Limb (tissue), 2 donors: ENCODE data around the gene DNAAF5.
"Not testable (repeated sequence)": the region's sequence is repeated elsewhere in the genome, so short reads cannot be mapped to it uniquely, and the experiment has no call there.

Source experiments
- DNase-seq, 2 donors: peaks; one replicate each; pipeline ENCODE4 v3.0.0-alpha.2; 2016; ENCODE audit errors: extremely low spot score in 2 of 2

The DNAAF5 gene

GRCh38 chr7:746155-747061 lies 19.9 kb downstream of the DNAAF5 start:
- no peak for DNase-seq

GRCh38 chr7:747186-747585 lies 20.7 kb downstream of the DNAAF5 start:
- no peak for DNase-seq

GRCh38 chr7:748446-748845 lies 21.9 kb downstream of the DNAAF5 start:
- DNase-seq, result no peak

GRCh38 chr7:749140-749551 lies 22.6 kb downstream of the DNAAF5 start:
- peak in 1 of 2 donors; percentile 14 for DNase-seq

- DNase-seq, result no peak
Measured at GRCh38 chr7:750111-750905, 23.8 kb downstream of the DNAAF5 start.

- no peak for DNase-seq
Measured at GRCh38 chr7:751826-752225, 25.3 kb downstream of the DNAAF5 start.

GRCh38 chr7:752256-752655 lies 25.8 kb downstream of the DNAAF5 start:
- not testable (repeated sequence) for DNase-seq

GRCh38 chr7:753190-753589 lies 26.7 kb downstream of the DNAAF5 start:
- DNase-seq, result no peak

- no peak for DNase-seq
Measured at GRCh38 chr7:754531-755412, 28.3 kb downstream of the DNAAF5 start.

- DNase-seq, result no peak
Measured at GRCh38 chr7:755413-755805, 28.9 kb downstream of the DNAAF5 start.

- no peak for DNase-seq
Measured at GRCh38 chr7:756231-756927, 29.9 kb downstream of the DNAAF5 start.

- DNase-seq, result no peak
Measured at GRCh38 chr7:756928-757560, 30.5 kb downstream of the DNAAF5 start.

GRCh38 chr7:757741-758163 lies 31.3 kb downstream of the DNAAF5 start:
- no peak for DNase-seq

GRCh38 chr7:759569-759968 lies 33.1 kb downstream of the DNAAF5 start:
- no peak for DNase-seq

GRCh38 chr7:760006-760405 lies 33.5 kb downstream of the DNAAF5 start:
- no peak for DNase-seq

- no peak for DNase-seq
Measured at GRCh38 chr7:761101-761500, 34.6 kb downstream of the DNAAF5 start.

- DNase-seq, result no peak
Measured at GRCh38 chr7:761631-762030, 35.1 kb downstream of the DNAAF5 start.

- no peak for DNase-seq
Measured at GRCh38 chr7:762885-763284, 36.4 kb downstream of the DNAAF5 start.

GRCh38 chr7:763762-764161 lies 37.3 kb downstream of the DNAAF5 start:
- DNase-seq, result no peak

GRCh38 chr7:765383-765782 lies 38.9 kb downstream of the DNAAF5 start:
- no peak for DNase-seq

- no peak for DNase-seq
Measured at GRCh38 chr7:767580-767940, 41.1 kb downstream of the DNAAF5 start.
